Right lobe of liver (tissue), 6 donors: ENCODE data around the gene ANKRD24. TPM values are rescaled to one million over a fixed set of nuclear protein-coding genes. Genes with fewer than 3 reads are reported as not detected.
"Not testable (repeated sequence)": the region's sequence is repeated elsewhere in the genome, so short reads cannot be mapped to it uniquely, and the experiment has no call there.

Source experiments
- ATAC-seq, 4 donors: fragments of 200-7000 bp; cut with Tn5 transposase; one replicate each; pipeline ENCODE4 v1.9.1; 2020; ENCODE audit warnings: mild to moderate bottlenecking in 4 of 4, moderate library complexity in 4 of 4
- DNase-seq, 3 donors: peaks; one replicate each; pipeline ENCODE4 v3.0.0-alpha.2; 2020
- H3K27ac ChIP-seq, 3 donors: fragments of 200-600 bp; one replicate each; pipeline ENCODE4 v1.8.0; 2022
- H3K27me3 ChIP-seq, 2 donors: fragments of 200-600 bp; one replicate each; pipeline ENCODE4 v1.8.0; 2022
- H3K36me3 ChIP-seq, 4 donors: fragments of 200-600 bp; sonication (generic) in 1 of 4; one replicate each; pipeline versions ENCODE4 v1.5.1 to v1.8.0; 2017 to 2022; ENCODE audit warnings: control low read depth in 1 of 4
- H3K4me1 ChIP-seq, 4 donors: fragments of 200-600 bp; sonication (generic) in 1 of 4; one replicate each; pipeline versions ENCODE4 v1.5.1 to v1.8.0; 2017 to 2022; ENCODE audit warnings: control low read depth in 1 of 4
- H3K4me3 ChIP-seq, 3 donors: fragments of 200-600 bp; one replicate each; pipeline ENCODE4 v1.8.0; 2022
- H3K9me3 ChIP-seq, 4 donors: fragments of 200-600 bp; sonication (generic) in 1 of 4; one replicate each; pipeline versions ENCODE4 v1.5.1 to v1.8.0; 2017 to 2022; ENCODE audit warnings: control low read depth in 1 of 4
- POLR2A ChIP-seq: fragments of 450-650 bp; IDR thresholded peaks from one replicate; pipeline ENCODE4 v1.6.1; 2017; ENCODE audit warnings: antibody characterized with exemption, mild to moderate bottlenecking
- WGBS: methylation state at CpG from one replicate; pipeline ENCODE4 v1.1.6; 2018; ENCODE audit warnings: low coverage, low lambda C conversion rate; ENCODE audit not compliant: insufficient coverage; ENCODE audit errors: missing lambda C conversion rate; 5-methylcytosine and 5-hydroxymethylcytosine counted together
- intact Hi-C, 2 donors: fragments of 100-400 bp; cut with DNase I; formaldehyde crosslinking; loops; one replicate each; pipeline versions ENCODE4 v1.11.2 to v1.14.1; 2022
- total RNA-seq, 6 experiments: library from RNA; depleted of rRNA in 2 of 6; stranded (reverse); fragments of >200 nt in 2 of 6; fragmentation: NEBNext Ultra II Directional in 3 of 6; extraction: Animal tissue kit (Norgen Biotek cat#: 25700) in 3 of 6; gene quantifications; one replicate each; pipeline versions ENCODE4 v1.1.0 to v1.2.4, GENCODE V29; 2016 to 2023
- TF ChIP-seq, protein P1 (sequence below), 4 donors: fragments of 200-600 bp in 3 of 4; fragments of 450-650 bp in 1 of 4; IDR thresholded peaks; one replicate each; pipeline versions ENCODE4 v1.5.1 to v1.8.0; 2016 to 2022; ENCODE audit warnings: antibody characterized with exemption in 4 of 4, mild to moderate bottlenecking in 2 of 4
- donor health status: DM: no; HTN: yes; CAD: no.
- donor health status: DM: no; HTN: no; CAD: no.
- donor health status: DM: no; HTN: no; CAD: no.
- donor health status: DM: no; HTN: yes; CAD: no.
- donor health status: DM: no; HTN: yes; CAD: no.

ANKRD24 gene
- total RNA-seq, 6 experiments from 2014 or later: 1.2 to 4.8 (median 2.7) TPM

DNA sequence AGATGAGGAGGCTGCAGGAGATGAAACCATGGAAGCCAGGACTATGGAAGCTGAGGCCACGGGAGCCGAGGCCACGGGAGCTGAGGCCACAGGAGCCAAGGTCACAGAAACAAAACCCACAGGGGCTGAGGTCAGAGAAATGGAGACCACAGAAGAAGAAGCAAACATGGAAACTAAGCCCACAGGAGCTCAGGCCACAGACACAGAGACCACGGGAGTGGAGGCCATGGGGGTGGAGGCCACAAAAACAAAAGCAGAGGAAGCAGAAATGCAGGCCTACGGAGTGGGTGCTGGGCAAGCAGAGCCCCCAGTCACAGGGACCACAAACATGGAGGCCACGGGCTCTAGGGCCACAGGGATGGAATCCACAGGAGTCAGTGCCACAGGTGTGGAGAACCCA lies 34.4 kb downstream of the ANKRD24 start:
- 75% methylated on average over 4 of the region's 6 CpGs for WGBS
- H3K9me3 ChIP-seq: no peaks in the 10 kb centered on the region
- peaks cover 0 to 5% (median 0%) of the 10 kb centered on the region in 4 donors for H3K36me3 ChIP-seq
- ATAC-seq (no peak), DNase-seq (no peak)
- H3K4me1 ChIP-seq: no peaks in the 10 kb centered on the region
- H3K27me3 ChIP-seq: no peaks in the 10 kb centered on the region
- H3K27ac ChIP-seq: no peak overlapping the region
- intact Hi-C loops: loop anchor here in 1 of 2 donors (10.0 kb wide), 2 partner anchors 362 to 432 kb away; partner anchors contain the start of gene MATK
- TF ChIP-seq, protein P1, sequence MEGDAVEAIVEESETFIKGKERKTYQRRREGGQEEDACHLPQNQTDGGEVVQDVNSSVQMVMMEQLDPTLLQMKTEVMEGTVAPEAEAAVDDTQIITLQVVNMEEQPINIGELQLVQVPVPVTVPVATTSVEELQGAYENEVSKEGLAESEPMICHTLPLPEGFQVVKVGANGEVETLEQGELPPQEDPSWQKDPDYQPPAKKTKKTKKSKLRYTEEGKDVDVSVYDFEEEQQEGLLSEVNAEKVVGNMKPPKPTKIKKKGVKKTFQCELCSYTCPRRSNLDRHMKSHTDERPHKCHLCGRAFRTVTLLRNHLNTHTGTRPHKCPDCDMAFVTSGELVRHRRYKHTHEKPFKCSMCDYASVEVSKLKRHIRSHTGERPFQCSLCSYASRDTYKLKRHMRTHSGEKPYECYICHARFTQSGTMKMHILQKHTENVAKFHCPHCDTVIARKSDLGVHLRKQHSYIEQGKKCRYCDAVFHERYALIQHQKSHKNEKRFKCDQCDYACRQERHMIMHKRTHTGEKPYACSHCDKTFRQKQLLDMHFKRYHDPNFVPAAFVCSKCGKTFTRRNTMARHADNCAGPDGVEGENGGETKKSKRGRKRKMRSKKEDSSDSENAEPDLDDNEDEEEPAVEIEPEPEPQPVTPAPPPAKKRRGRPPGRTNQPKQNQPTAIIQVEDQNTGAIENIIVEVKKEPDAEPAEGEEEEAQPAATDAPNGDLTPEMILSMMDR (IDR thresholded peaks at IDR 0.05): no peak
- no peak for TF ChIP-seq POLR2A
- H3K4me3 ChIP-seq: no peak overlapping the region

DNA sequence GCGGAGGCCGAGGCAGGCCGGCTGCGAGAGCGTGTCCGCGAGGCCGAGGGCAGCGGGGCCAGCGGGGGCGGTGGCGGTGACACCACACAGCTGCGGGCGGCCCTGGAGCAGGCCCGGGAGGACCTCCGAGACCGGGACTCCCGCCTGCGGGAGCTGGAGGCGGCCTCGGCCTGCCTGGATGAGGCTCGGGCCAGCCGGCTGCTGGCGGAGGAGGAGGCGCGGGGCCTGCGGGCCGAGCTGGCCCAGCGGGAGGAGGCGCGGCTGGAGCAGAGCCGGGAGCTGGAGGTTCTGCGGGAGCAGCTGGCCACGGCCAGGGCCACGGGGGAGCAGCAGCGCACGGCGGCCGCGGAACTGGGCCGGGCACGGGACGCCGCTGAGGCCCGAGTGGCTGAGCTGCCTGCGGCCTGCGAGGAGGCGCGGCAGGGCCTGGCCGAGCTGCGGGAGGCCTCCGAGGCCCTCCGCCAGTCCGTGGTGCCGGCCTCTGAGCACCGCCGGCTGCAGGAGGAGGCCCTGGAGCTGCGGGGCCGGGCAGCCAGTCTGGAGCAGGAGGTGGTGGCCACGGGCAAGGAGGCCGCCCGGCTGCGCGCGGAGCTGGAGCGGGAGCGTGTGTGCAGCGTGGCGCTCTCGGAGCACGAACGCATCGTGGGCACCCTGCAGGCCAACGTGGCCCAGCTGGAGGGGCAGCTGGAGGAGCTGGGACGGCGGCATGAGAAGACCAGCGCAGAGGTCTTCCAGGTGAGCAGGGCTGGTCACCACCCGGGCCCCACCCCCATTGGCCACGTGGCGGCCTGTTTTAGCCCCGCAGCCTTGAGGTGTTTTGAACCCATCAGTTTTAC lies 35.2 kb downstream of the ANKRD24 start:
- Histone ChIP-seq H3K36me3 (peaks cover 0 to 5% (median 0%) of the 10 kb centered on the region in 4 donors), H3K9me3 (no peaks in the 10 kb centered on the region), H3K4me3 (no peak overlapping the region), H3K27me3 (no peaks in the 10 kb centered on the region), H3K4me1 (no peaks in the 10 kb centered on the region), H3K27ac (no peak overlapping the region)
- intact Hi-C loops: loop anchor here in 1 of 2 donors (10.0 kb wide), 2 partner anchors 363 to 433 kb away; partner anchors contain the start of gene MATK
- TF ChIP-seq POLR2A: no peak
- TF ChIP-seq, protein P1 (IDR thresholded peaks at IDR 0.05): no peak
- peak in 1 of 4 donors; percentile 16 for ATAC-seq
- no peak for DNase-seq
- WGBS: 96% methylated on average over 4 of the region's 81 CpGs

DNA sequence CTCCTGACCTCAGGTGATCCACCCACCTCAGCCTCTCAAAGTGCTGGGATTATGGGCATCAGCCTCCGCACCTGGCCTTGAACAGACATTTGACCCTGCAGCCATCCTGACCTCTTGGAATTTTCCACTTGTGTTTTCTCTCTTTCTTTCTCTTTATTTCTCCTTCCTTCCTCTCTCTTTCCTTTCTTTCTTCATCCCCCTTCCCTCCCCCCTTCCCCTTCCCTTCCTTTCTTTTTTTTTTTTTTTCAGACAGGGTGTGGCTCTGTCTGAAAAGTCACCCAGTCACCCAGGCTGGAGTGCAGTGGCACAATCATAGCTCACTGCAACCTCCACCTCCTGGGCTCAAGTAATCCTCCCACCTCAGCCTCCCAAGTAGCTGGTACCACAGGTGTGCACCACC lies 36.0 kb downstream of the ANKRD24 start:
- not testable (repeated sequence) for DNase-seq, H3K4me1 ChIP-seq, H3K27me3 ChIP-seq, ATAC-seq, H3K4me3 ChIP-seq, H3K27ac ChIP-seq, H3K36me3 ChIP-seq, H3K9me3 ChIP-seq
- WGBS: no CpG with 5 or more reads among the region's 1 CpG
- intact Hi-C loops: loop anchor here in 1 of 2 donors (10.0 kb wide), 2 partner anchors 364 to 434 kb away; partner anchors contain the start of gene MATK

DNA sequence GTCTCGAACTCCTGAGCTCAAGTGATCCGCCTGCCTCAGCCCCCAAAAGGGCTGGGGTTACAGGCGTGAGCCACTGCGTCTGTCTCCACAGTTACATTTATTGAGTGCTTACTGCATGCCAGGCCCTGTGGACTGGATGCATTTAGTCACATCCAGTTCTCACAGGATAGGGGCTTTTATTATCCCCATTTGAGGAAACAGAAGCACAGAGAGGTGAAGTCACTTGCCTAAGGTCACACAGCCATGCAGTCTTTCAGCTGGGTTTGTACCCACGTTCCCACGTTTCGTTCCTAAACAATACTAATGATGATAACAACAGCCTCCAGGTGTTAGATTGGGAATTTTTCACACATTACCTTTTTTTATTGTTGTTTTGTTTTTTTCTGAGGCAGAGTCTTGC lies 37.7 kb downstream of the ANKRD24 start:
- intact Hi-C loops: no loop called here
- TF ChIP-seq, protein P1 (IDR thresholded peaks at IDR 0.05): no peak
- TF ChIP-seq POLR2A: no peak
- Histone ChIP-seq H3K4me1 (no peaks in the 10 kb centered on the region), H3K9me3 (no peaks in the 10 kb centered on the region), H3K27ac (no peak overlapping the region), H3K36me3 (peaks cover 0 to 5% (median 0%) of the 10 kb centered on the region in 4 donors), H3K4me3 (no peak overlapping the region), H3K27me3 (no peaks in the 10 kb centered on the region)
- ATAC-seq: no peak
- no peak for DNase-seq
- 84% methylated on average over 7 of the region's 7 CpGs for WGBS

DNA sequence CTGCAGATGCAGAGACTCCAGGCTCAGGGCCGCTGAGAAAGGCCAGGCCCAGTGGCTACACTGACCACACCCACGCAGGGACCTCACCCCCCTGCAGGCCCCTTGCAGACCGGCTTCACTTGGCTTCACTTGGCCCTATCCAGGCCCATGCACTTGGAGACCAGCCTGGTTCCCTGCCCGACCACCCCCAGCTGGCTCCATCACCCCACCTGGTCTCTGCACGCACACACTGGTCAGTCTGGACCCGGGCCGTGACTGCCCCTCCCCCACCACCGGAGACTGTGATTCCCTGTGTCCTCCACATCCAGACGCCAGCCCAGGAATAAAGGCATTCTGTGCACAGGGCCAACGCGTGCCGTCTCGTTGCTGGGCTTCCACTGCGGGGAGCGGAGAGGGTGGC lies 42.0 kb downstream of the ANKRD24 start:
- Histone ChIP-seq H3K4me1 (no peaks in the 10 kb centered on the region), H3K27me3 (no peaks in the 10 kb centered on the region), H3K9me3 (no peaks in the 10 kb centered on the region), H3K27ac (no peak overlapping the region), H3K4me3 (no peak overlapping the region), H3K36me3 (peaks cover 0 to 5% (median 0%) of the 10 kb centered on the region in 4 donors)
- DNase-seq (no peak), ATAC-seq (no peak)
- intact Hi-C loops: no loop called here
- TF ChIP-seq POLR2A: no peak
- TF ChIP-seq, protein P1 (IDR thresholded peaks at IDR 0.05): no peak
- 63% methylated on average over 6 of the region's 15 CpGs for whole genome bisulfite sequencing
